ENCODE measurements around the gene ACSS1. TPM values are rescaled to one million over a fixed set of nuclear protein-coding genes. Genes with fewer than 3 reads are reported as not detected.

Gene ACSS1
- total RNA-seq, 1 experiment from 2014 or later = 2.3 TPM

- Histone ChIP-seq H3K9me3 (ENCODE audit: low read length) (no peaks in the 10 kb centered on the region), H3K79me2 (ENCODE audit: low read length) (peaks cover 75% of the 10 kb centered on the region), H3K4me3 (ENCODE audit: low read length) (no peak overlapping the region), H3K9ac (ENCODE audit: low read length) (no peak overlapping the region), H3K4me2 (ENCODE audit: low read length) (no peak overlapping the region), H4K20me1 (ENCODE audit: low read length) (no peaks in the 10 kb centered on the region), H3K27me3 (ENCODE audit: low read length) (no peaks in the 10 kb centered on the region), H3K27ac (ENCODE audit: low read length) (no peak overlapping the region), H2AFZ (ENCODE audit: low read length) (no peak overlapping the region), H3K36me3 (ENCODE audit: low read depth, low read length) (peaks cover 13% of the 10 kb centered on the region; the same call in 1 of the 2 replicates), H3F3A (ENCODE audit: low read length, unreplicated experiment) (no peaks in the 10 kb centered on the region), H3K9me2 (replicated peaks; ENCODE audit: low read length) (no peaks in the 10 kb centered on the region), H3K4me1 (ENCODE audit: insufficient read depth, low read length) (peaks cover 14% of the 10 kb centered on the region)
- no TSS peak for BruUV-seq (replicated peaks)
- no peak for DNase-seq
- ChIA-PET POLR2A (ENCODE audit: unreplicated experiment) (no interaction called here), CTCF (no interaction called here)
- no peak for ATAC-seq
- intact Hi-C loops (cut with micrococcal nuclease) = no loop called here
- TF ChIP-seq EZH2 (IDR thresholded peaks at IDR 0.05; ENCODE audit: low read length, unreplicated experiment) = no peak
- TF ChIP-seq EZH2phosphoT487 (IDR thresholded peaks at IDR 0.05; ENCODE audit: borderline replicate concordance, low read length) = no peak
- no peak for TF ChIP-seq CTCF (conservative IDR thresholded peaks at IDR 0.05; ENCODE audit: low read depth, low read length)
These were observed 71.4 kb downstream of the ACSS1 start for GRCh38 chr20:24986436-24987015.

- no peaks in the 10 kb centered on the region for H3F3A ChIP-seq (ENCODE audit: low read length, unreplicated experiment)
- ChIA-PET CTCF (no interaction called here), POLR2A (ENCODE audit: unreplicated experiment) (no interaction called here)
- ATAC-seq = no peak
- no peak for DNase-seq
- H3K9me2 ChIP-seq (replicated peaks; ENCODE audit: low read length) = no peaks in the 10 kb centered on the region
- peaks cover 7% of the 10 kb centered on the region for H3K4me1 ChIP-seq (ENCODE audit: insufficient read depth, low read length)
- peaks cover 68% of the 10 kb centered on the region for H3K79me2 ChIP-seq (ENCODE audit: low read length)
- H4K20me1 ChIP-seq (ENCODE audit: low read length) = no peaks in the 10 kb centered on the region
- H3K4me2 ChIP-seq (ENCODE audit: low read length) = no peak overlapping the region
- no peak overlapping the region for H2AFZ ChIP-seq (ENCODE audit: low read length)
- intact Hi-C loops (cut with micrococcal nuclease) = no loop called here
- H3K9me3 ChIP-seq (ENCODE audit: low read length) = no peaks in the 10 kb centered on the region
- TF ChIP-seq CTCF (conservative IDR thresholded peaks at IDR 0.05; ENCODE audit: low read depth, low read length) (no peak), EZH2 (IDR thresholded peaks at IDR 0.05; ENCODE audit: low read length, unreplicated experiment) (no peak), EZH2phosphoT487 (IDR thresholded peaks at IDR 0.05; ENCODE audit: borderline replicate concordance, low read length) (no peak)
- no peaks in the 10 kb centered on the region for H3K27me3 ChIP-seq (ENCODE audit: low read length)
- no TSS peak for BruUV-seq (replicated peaks)
- peaks cover 20% of the 10 kb centered on the region for H3K36me3 ChIP-seq (ENCODE audit: low read depth, low read length)
- no peak overlapping the region for H3K27ac ChIP-seq (ENCODE audit: low read length)
- no peak overlapping the region for H3K9ac ChIP-seq (ENCODE audit: low read length)
- H3K4me3 ChIP-seq (ENCODE audit: low read length) = no peak overlapping the region
These were observed 72.1 kb downstream of the ACSS1 start for GRCh38 chr20:24985802-24986201.

- no peaks in the 10 kb centered on the region for H4K20me1 ChIP-seq (ENCODE audit: low read length)
- intact Hi-C loops (cut with micrococcal nuclease) = no loop called here
- H3K9me3 ChIP-seq (ENCODE audit: low read length) = no peaks in the 10 kb centered on the region
- BruUV-seq (replicated peaks) = no TSS peak
- no peak overlapping the region for H3K27ac ChIP-seq (ENCODE audit: low read length)
- H3K9me2 ChIP-seq (replicated peaks; ENCODE audit: low read length) = no peaks in the 10 kb centered on the region
- H2AFZ ChIP-seq (ENCODE audit: low read length) = no peak overlapping the region
- TF ChIP-seq EZH2 (IDR thresholded peaks at IDR 0.05; ENCODE audit: low read length, unreplicated experiment) (no peak), CTCF (conservative IDR thresholded peaks at IDR 0.05; ENCODE audit: low read depth, low read length) (no peak), EZH2phosphoT487 (IDR thresholded peaks at IDR 0.05; ENCODE audit: borderline replicate concordance, low read length) (no peak)
- H3K4me3 ChIP-seq (ENCODE audit: low read length) = no peak overlapping the region
- ChIA-PET CTCF (no interaction called here), POLR2A (ENCODE audit: unreplicated experiment) (no interaction called here)
- no peaks in the 10 kb centered on the region for H3F3A ChIP-seq (ENCODE audit: low read length, unreplicated experiment)
- no peak overlapping the region for H3K9ac ChIP-seq (ENCODE audit: low read length)
- H3K79me2 ChIP-seq (ENCODE audit: low read length) = peaks cover 61% of the 10 kb centered on the region
- no peak for DNase-seq
- H3K36me3 ChIP-seq (ENCODE audit: low read depth, low read length) = peaks cover 27% of the 10 kb centered on the region
- no peaks in the 10 kb centered on the region for H3K4me1 ChIP-seq (ENCODE audit: insufficient read depth, low read length)
- no peaks in the 10 kb centered on the region for H3K27me3 ChIP-seq (ENCODE audit: low read length)
- ATAC-seq = no peak
- H3K4me2 ChIP-seq (ENCODE audit: low read length) = no peak overlapping the region
These were observed 72.8 kb downstream of the ACSS1 start for GRCh38 chr20:24984961-24985640.
